H1 (cell line): ENCODE results near the gene FANCM. TPM values are rescaled to one million over a fixed set of nuclear protein-coding genes. Genes with fewer than 3 reads are reported as not detected.

Experiments used
- CTCF ChIA-PET: fragments of 300-600 bp; sonication (Branson Sonifier 250); formaldehyde crosslinking; loops from one replicate; lab custom pipeline; 2021; ENCODE audit not compliant: partially characterized antibody; lab: Charles Lee
- POLR2A ChIA-PET: fragments of 300-600 bp; sonication (Branson Sonifier 250); formaldehyde crosslinking; loops from one replicate; lab custom pipeline; 2021; ENCODE audit warnings: inconsistent platforms; ENCODE audit not compliant: partially characterized antibody; lab: Charles Lee
- DNase-seq, 2 experiments: peaks; one replicate each; pipeline versions ENCODE4 v3.0.0 to v3.0.0-alpha.2; 2010 to 2022; ENCODE audit warnings: low spot score in 2 of 2, low read depth in 1 of 2, mixed read lengths in 1 of 2
- FAIRE-seq: peaks from 2 replicates; lab custom pipeline; 2011; peaks lifted over from hg19 to GRCh38; lab: Jason Lieb, UNC
- H2AFZ ChIP-seq: 2 replicates; pipeline ENCODE4 v1.8.1; 2012; ENCODE audit warnings: low read length, inconsistent platforms
- H2AK5ac ChIP-seq: 2 replicates; pipeline ENCODE4 v1.6.1; 2013; ENCODE audit warnings: low read depth, low read length
- H2BK120ac ChIP-seq: replicated peaks from 2 replicates; pipeline ENCODE3; 2013; ENCODE audit warnings: low read depth, low read length, inconsistent platforms
- H2BK12ac ChIP-seq: 2 replicates; pipeline ENCODE4 v1.6.1; 2013; ENCODE audit warnings: low read depth, low read length
- H2BK15ac ChIP-seq: 2 replicates; pipeline ENCODE4 v1.6.1; 2013; ENCODE audit warnings: low read length
- H2BK20ac ChIP-seq: 2 replicates; pipeline ENCODE4 v1.6.1; 2013; ENCODE audit warnings: low read length
- H2BK5ac ChIP-seq: 2 replicates; pipeline ENCODE4 v1.6.1; 2013; ENCODE audit warnings: low read depth, low read length
- H3K14ac ChIP-seq: 2 replicates; pipeline ENCODE4 v1.6.1; 2013; ENCODE audit warnings: inconsistent platforms; ENCODE audit not compliant: insufficient read length
- H3K18ac ChIP-seq: 2 replicates; pipeline ENCODE4 v1.6.1; 2013; ENCODE audit warnings: low read length; ENCODE audit errors: extremely low read depth
- H3K23ac ChIP-seq: 2 replicates; pipeline ENCODE4 v1.6.1; 2013; ENCODE audit warnings: inconsistent platforms; ENCODE audit not compliant: insufficient read length
- H3K23me2 ChIP-seq: 2 replicates; pipeline ENCODE4 v1.6.1; 2013; ENCODE audit warnings: low read depth, low read length
- H3K27ac ChIP-seq: 2 replicates; pipeline ENCODE4 v1.6.1; 2011; ENCODE audit warnings: low read depth, low read length, inconsistent platforms
- H3K27me3 ChIP-seq, 4 experiments: replicated peaks in 1 of 4; 1 replicate in 1 of 4; 2 replicates in 3 of 4; pipeline versions ENCODE4 v1.6.1 to v1.8.1; 2011 to 2013; ENCODE audit warnings: low read length in 3 of 4, mild to moderate bottlenecking in 3 of 4, inconsistent platforms in 2 of 4, mixed read lengths in 2 of 4, moderate library complexity in 1 of 4; ENCODE audit not compliant: control insufficient read depth in 3 of 4, insufficient read depth in 3 of 4; ENCODE audit errors: extremely low read depth in 1 of 4
- H3K36me3 ChIP-seq, 4 experiments: 2 replicates each; pipeline versions ENCODE4 v1.6.1 to v1.8.1; 2011 to 2013; ENCODE audit warnings: mild to moderate bottlenecking in 4 of 4, low read length in 3 of 4, moderate library complexity in 2 of 4, control low read depth in 1 of 4, inconsistent platforms in 1 of 4; ENCODE audit not compliant: insufficient read depth in 4 of 4, control insufficient read depth in 2 of 4
- H3K4ac ChIP-seq: replicated peaks from 2 replicates; pipeline ENCODE3; 2013; ENCODE audit warnings: low read length, low read depth, mixed read lengths, inconsistent platforms; ENCODE audit not compliant: insufficient read length
- H3K4me1 ChIP-seq, 4 experiments: replicated peaks in 1 of 4; 1 replicate in 1 of 4; 2 replicates in 3 of 4; pipeline versions ENCODE4 v1.6.1 to v1.8.1; 2011 to 2013; ENCODE audit warnings: low read length in 3 of 4, inconsistent platforms in 2 of 4, mixed read lengths in 1 of 4; ENCODE audit not compliant: insufficient read depth in 4 of 4, control insufficient read depth in 3 of 4
- H3K4me2 ChIP-seq, 2 experiments: 2 replicates each; pipeline versions ENCODE4 v1.6.1 to v1.8.1; 2011 to 2013; ENCODE audit warnings: low read depth in 2 of 2, low read length in 2 of 2, control low read depth in 1 of 2, inconsistent platforms in 1 of 2, mild to moderate bottlenecking in 1 of 2; ENCODE audit not compliant: insufficient read depth in 1 of 2
- H3K4me3 ChIP-seq, 4 experiments: fragments of 200-600, 300-600 bp in 1 of 4; sonication (generic), shearing (Covaris generic), sonication (Bioruptor Twin) in 1 of 4; 2 replicates each; pipeline versions ENCODE4 v1.5.1 to v1.8.1; 2011 to 2016; ENCODE audit warnings: low read length in 4 of 4, low read depth in 3 of 4, control low read depth in 2 of 4, inconsistent platforms in 2 of 4, mild to moderate bottlenecking in 2 of 4, mixed read lengths in 1 of 4, moderate library complexity in 1 of 4; ENCODE audit not compliant: insufficient read depth in 2 of 4; ENCODE audit errors: extremely low read depth in 1 of 4
- H3K56ac ChIP-seq: replicated peaks from 2 replicates; pipeline ENCODE3; 2013; ENCODE audit warnings: low read depth, mild to moderate bottlenecking, mixed read lengths, low read length, inconsistent platforms; ENCODE audit not compliant: insufficient read length
- H3K79me1 ChIP-seq: 2 replicates; pipeline ENCODE4 v1.6.1; 2013; ENCODE audit warnings: low read depth, low read length, control low read depth
- H3K79me2 ChIP-seq, 2 experiments: 2 replicates each; pipeline versions ENCODE4 v1.6.1 to v1.8.1; 2012 to 2013; ENCODE audit warnings: low read length in 2 of 2, mild to moderate bottlenecking in 2 of 2, inconsistent platforms in 1 of 2; ENCODE audit not compliant: insufficient read depth in 2 of 2, control insufficient read depth in 1 of 2
- H3K9ac ChIP-seq, 4 experiments: replicated peaks in 1 of 4; 1 replicate in 1 of 4; 2 replicates in 3 of 4; pipeline versions ENCODE4 v1.6.1 to v1.8.1; 2011 to 2013; ENCODE audit warnings: low read depth in 3 of 4, low read length in 3 of 4, control low read depth in 2 of 4, mild to moderate bottlenecking in 2 of 4, moderate library complexity in 2 of 4, inconsistent platforms in 1 of 4; ENCODE audit errors: extremely low read depth in 1 of 4
- H3K9me3 ChIP-seq, 2 experiments: 2 replicates each; pipeline versions ENCODE4 v1.6.1 to v1.8.1; 2012 to 2013; ENCODE audit warnings: mild to moderate bottlenecking in 2 of 2, moderate library complexity in 2 of 2, control low read depth in 1 of 2, inconsistent platforms in 1 of 2, low read depth in 1 of 2, low read length in 1 of 2, mixed read lengths in 1 of 2; ENCODE audit not compliant: insufficient read depth in 2 of 2
- H4K20me1 ChIP-seq, 2 experiments: replicated peaks in 1 of 2; 2 replicates each; pipeline versions ENCODE3 to v1.8.1; 2011 to 2013; ENCODE audit warnings: inconsistent platforms in 2 of 2, low read length in 2 of 2, mild to moderate bottlenecking in 1 of 2; ENCODE audit not compliant: insufficient read depth in 2 of 2, control insufficient read depth in 1 of 2
- H4K5ac ChIP-seq: 2 replicates; pipeline ENCODE4 v1.6.1; 2013; ENCODE audit warnings: low read length, low read depth, mixed read lengths, inconsistent platforms; ENCODE audit not compliant: insufficient read length
- H4K8ac ChIP-seq: 2 replicates; pipeline ENCODE4 v1.8.0; 2013; ENCODE audit warnings: mild to moderate bottlenecking, moderate library complexity, low read length, inconsistent platforms; ENCODE audit not compliant: insufficient read depth; ENCODE audit errors: extremely low read depth
- H4K91ac ChIP-seq: replicated peaks from 2 replicates; pipeline ENCODE3; 2013; ENCODE audit warnings: low read length, mixed read lengths, inconsistent platforms; ENCODE audit not compliant: insufficient read length
- EZH2 ChIP-seq: fragments of 200-600 bp; sonication (generic); IDR thresholded peaks from 2 replicates; pipeline ENCODE4 v1.7.1; 2012; ENCODE audit warnings: low read depth, mild to moderate bottlenecking, moderate library complexity, low read length, inconsistent platforms; ENCODE audit not compliant: severe bottlenecking
- KDM1A ChIP-seq: fragments of 200-600, 300-600 bp; sonication (generic); IDR thresholded peaks from 2 replicates; pipeline ENCODE4 v1.7.1; 2016; ENCODE audit warnings: mild to moderate bottlenecking, low read length, borderline replicate concordance
- WGBS, 2 experiments: shearing (Covaris generic) in 1 of 2; methylation state at CpG; one replicate each; pipeline versions ENCODE4 v1.1.6 to v1.1.7; 2013 to 2015; ENCODE audit warnings: low lambda C conversion rate in 2 of 2, mixed read lengths in 2 of 2, inconsistent platforms in 1 of 2, low coverage in 1 of 2, missing lambda C conversion rate in 1 of 2; ENCODE audit not compliant: insufficient replicate concordance in 2 of 2, insufficient coverage in 1 of 2, insufficient read length in 1 of 2; ENCODE audit errors: extremely low coverage in 1 of 2, missing lambda C conversion rate in 1 of 2; 5-methylcytosine and 5-hydroxymethylcytosine counted together
- polyA plus RNA-seq, 7 experiments: library from polyadenylated mRNA; depleted of rRNA in 3 of 7; stranded (reverse) in 5 of 7; unstranded in 2 of 7; fragments of >200 nt in 5 of 7; fragments of 200-250 nt in 2 of 7; gene quantifications; 1 replicate in 5 of 7; 2 replicates in 1 of 7; 4 replicates in 1 of 7; pipeline versions ENCODE4 v1.2.1 to v1.2.3, GENCODE V29; 2011 to 2013; ENCODE audit warnings: missing spikeins in 2 of 7, mixed read lengths in 2 of 7
- total RNA-seq: library from RNA; stranded (reverse); fragmentation: NEBNext Ultra II Directional; extraction: Animal tissue kit (Norgen Biotek cat#: 25700); gene quantifications from 2 replicates; pipeline ENCODE4 v1.2.1, GENCODE V29; 2021

Gene FANCM
- total and polyA plus RNA-seq, 2 of the 8 experiments (the other 6 are each of a cell fraction or from before 2014, with no cell fraction given): 3.2 to 10.5 TPM

- H2BK5ac ChIP-seq: no peak overlapping the region
- H2AK5ac ChIP-seq: no peak overlapping the region
- no peak overlapping the region for H2BK120ac ChIP-seq
- H3K27me3 ChIP-seq: no peaks in the 10 kb centered on the region
- DNase-seq (no peak), FAIRE-seq (no peak)
- POLR2A ChIA-PET: no interaction called here
- no peak overlapping the region for H3K27ac ChIP-seq
- no peak overlapping the region for H2BK20ac ChIP-seq
- no peak overlapping the region for H3K4me3 ChIP-seq
- no peaks in the 10 kb centered on the region for H3K9me3 ChIP-seq
- TF ChIP-seq KDM1A: no peak
- TF ChIP-seq EZH2: no peak
- H3K79me1 ChIP-seq: no peaks in the 10 kb centered on the region; the same call in 1 of the 2 replicates
- no peak overlapping the region for H3K4ac ChIP-seq
- H3K9ac ChIP-seq: no peak overlapping the region
- no peak overlapping the region for H4K5ac ChIP-seq
- H3K36me3 ChIP-seq: peaks cover 0 to 2% (median 0%) of the 10 kb centered on the region in 4 experiments; a peak in 1 of 8 replicates
- no peak overlapping the region for H3K14ac ChIP-seq
- H4K20me1 ChIP-seq: no peaks in the 10 kb centered on the region
- no peak overlapping the region for H4K91ac ChIP-seq
- no peak overlapping the region for H3K23ac ChIP-seq
- 0 out of 7 replicates have a peak, but pooled peaks cover 0 to 3% (median 0%) of the 10 kb centered on the region in 4 experiments for H3K4me1 ChIP-seq
- H3K4me2 ChIP-seq: no peak overlapping the region
- H3K18ac ChIP-seq: no peak overlapping the region
- no peak overlapping the region for H4K8ac ChIP-seq
- no peak overlapping the region for H2BK15ac ChIP-seq
- no peak overlapping the region for H2BK12ac ChIP-seq
- H3K79me2 ChIP-seq: no peaks in the 10 kb centered on the region
- CTCF ChIA-PET: interaction anchor here (1.5 kb wide), 1 partner anchor 268 kb away, joined by 5 read pairs; no protein-coding TSS in a partner anchor
- no peak overlapping the region for H2AFZ ChIP-seq
- 82% methylated on average over 5 of the region's 5 CpGs; no CpG with 5 or more reads in 1 of the 2 experiments for WGBS, 2 experiments
- no peak overlapping the region for H3K56ac ChIP-seq
- no peaks in the 10 kb centered on the region for H3K23me2 ChIP-seq
These were observed 45.6 kb downstream of the FANCM start for GRCh38 chr14:45181329-45181728.
